Natural killer cell treated with Interleukin-12 subunit alpha and Interleukin-12 subunit beta and Interleukin-15 and Interleukin-18, amount 100 ng/mL, for 72 hours (primary cell): Measurements from ENCODE around the gene DNAI1. TPM values are rescaled to one million over a fixed set of nuclear protein-coding genes. Genes with fewer than 3 reads are reported as not detected.
"Not testable (repeated sequence)": the region's sequence is repeated elsewhere in the genome, so short reads cannot be mapped to it uniquely, and the experiment has no call there.

ENCODE experiments used
- ATAC-seq, 2 donors: fragments of 150-1000 bp; cut with Tn5 transposase in 1 of 2; sonication (Bioruptor Pico), chemical (Tn5 transposase) in 1 of 2; 2 replicates each; pipeline ENCODE4 v1.10.0; 2021
- DNase-seq: peaks from one replicate; pipeline ENCODE4 v3.0.0; 2022; ENCODE audit warnings: low spot score
- H3K27ac Mint-ChIP-seq, 2 donors: 1 replicate in 1 of 2; 2 replicates in 1 of 2; pipeline ENCODE4 v1.8.0; 2022; ENCODE audit warnings: mixed read lengths in 2 of 2, mild to moderate bottlenecking in 1 of 2, moderate library complexity in 1 of 2
- H3K27me3 Mint-ChIP-seq, 2 donors: 1 replicate in 1 of 2; 2 replicates in 1 of 2; pipeline ENCODE4 v1.8.0; 2022; ENCODE audit warnings: mixed read lengths in 2 of 2
- H3K36me3 Mint-ChIP-seq: one replicate; pipeline ENCODE4 v1.8.0; 2022; ENCODE audit warnings: mixed read lengths
- H3K4me1 Mint-ChIP-seq, 2 donors: 1 replicate in 1 of 2; 2 replicates in 1 of 2; pipeline ENCODE4 v1.8.0; 2022; ENCODE audit warnings: low read depth in 2 of 2, mixed read lengths in 2 of 2, mild to moderate bottlenecking in 1 of 2
- H3K4me3 Mint-ChIP-seq: one replicate; pipeline ENCODE4 v1.8.0; 2022; ENCODE audit warnings: mixed read lengths
- H3K9me3 Mint-ChIP-seq: 2 replicates; pipeline ENCODE4 v1.8.0; 2022; ENCODE audit warnings: mixed read lengths
- total RNA-seq, 2 donors: library from RNA; stranded (reverse); gene quantifications; one replicate each; pipeline ENCODE4 v1.2.3, GENCODE V29; 2022

The DNAI1 gene
- total RNA-seq, 2 donors from 2014 or later, result not detected

DNA sequence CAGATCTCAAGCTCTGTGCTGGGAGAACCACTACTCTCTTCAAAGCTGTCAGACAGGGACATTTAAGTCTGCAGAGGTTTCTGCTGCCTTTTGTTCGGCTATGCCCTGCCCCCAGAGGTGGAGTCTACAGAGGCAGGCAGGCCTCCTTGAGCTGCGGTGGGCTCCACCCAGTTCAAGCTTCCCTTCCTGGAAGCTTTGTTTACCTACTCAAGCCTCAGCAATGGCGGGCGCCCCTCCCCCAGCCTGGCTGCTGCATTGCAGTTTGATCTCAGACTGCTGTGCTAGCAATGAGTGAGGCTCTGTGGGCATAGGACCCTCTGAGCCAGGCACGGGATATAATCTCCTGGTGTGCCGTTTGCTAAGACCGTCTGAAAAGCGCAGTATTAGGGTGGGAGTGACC lies 73.4 kb downstream of the DNAI1 start:
- not testable (repeated sequence) for H3K4me1 Mint-ChIP-seq, H3K4me3 Mint-ChIP-seq, DNase-seq, H3K9me3 Mint-ChIP-seq, H3K27ac Mint-ChIP-seq, ATAC-seq, H3K36me3 Mint-ChIP-seq
- peaks cover 32 to 43% of the 10 kb centered on the region in 2 donors for H3K27me3 Mint-ChIP-seq

DNA sequence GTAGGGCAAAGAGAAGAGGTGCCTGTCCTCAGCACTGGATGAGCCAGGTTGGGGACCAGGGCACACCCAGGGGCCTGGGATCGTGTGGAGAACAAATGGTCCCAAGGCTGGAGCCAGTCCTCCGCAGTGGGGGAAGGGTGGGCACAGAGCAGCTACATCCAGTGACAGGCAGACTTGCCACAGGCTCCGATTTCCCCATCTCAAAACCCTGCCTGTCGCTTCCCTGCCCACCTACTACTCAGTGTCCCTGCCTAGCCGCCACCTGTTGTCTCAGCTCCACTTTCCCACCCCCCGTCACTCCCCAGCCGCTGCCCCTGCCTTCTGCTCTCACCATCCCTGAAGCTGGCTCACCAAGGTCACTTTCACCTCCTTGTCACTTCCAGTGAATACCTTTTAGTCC lies 78.1 kb downstream of the DNAI1 start:
- no peak overlapping the region for H3K27ac Mint-ChIP-seq
- no peak overlapping the region for H3K4me3 Mint-ChIP-seq
- no peaks in the 10 kb centered on the region for H3K4me1 Mint-ChIP-seq
- peaks cover 11 to 20% of the 10 kb centered on the region in 2 donors for H3K27me3 Mint-ChIP-seq
- H3K9me3 Mint-ChIP-seq, result no peaks in the 10 kb centered on the region
- no peaks in the 10 kb centered on the region for H3K36me3 Mint-ChIP-seq
- DNase-seq (no peak), ATAC-seq (no peak)

DNA sequence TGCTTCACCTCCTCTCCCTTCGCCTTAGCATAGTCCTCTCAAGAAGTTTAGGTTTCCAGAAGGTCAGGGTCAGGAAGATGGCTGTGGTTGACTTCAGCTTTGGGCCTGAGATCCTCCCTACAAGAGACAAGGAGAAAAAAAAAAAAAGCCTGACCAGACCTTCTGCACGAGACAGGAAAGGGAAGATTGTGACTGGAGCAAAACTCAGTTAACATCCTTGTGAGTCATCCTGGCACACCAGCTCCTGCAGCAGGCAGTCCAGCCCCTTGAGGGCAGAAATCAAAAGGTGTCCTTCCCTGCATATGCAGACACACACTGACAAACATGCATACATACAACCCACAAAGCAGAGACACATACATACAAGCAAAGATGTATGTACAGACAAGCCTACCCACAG lies 82.2 kb downstream of the DNAI1 start:
- DNase-seq, result no peak

DNA sequence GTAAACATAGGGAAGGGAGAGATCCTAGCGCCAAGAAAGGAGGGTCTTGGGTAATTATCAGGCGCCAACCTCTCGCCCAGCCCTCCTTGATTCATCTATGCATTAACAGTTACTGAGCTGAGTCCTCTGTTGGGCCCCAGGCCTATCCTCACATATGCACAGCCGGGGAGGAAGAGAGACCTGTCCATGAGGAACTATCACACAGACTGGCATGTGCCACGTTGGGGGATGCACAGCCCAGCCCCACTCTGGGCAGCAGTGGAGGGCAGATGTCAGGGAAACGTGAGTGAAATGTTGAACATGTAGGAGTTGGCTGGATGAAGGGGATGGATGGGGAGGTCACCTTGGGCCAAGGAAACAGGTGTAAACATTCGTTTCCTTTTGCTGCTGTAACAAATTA lies 82.9 kb downstream of the DNAI1 start:
- DNase-seq (no peak), ATAC-seq (peak in 1 of 2 donors; percentile 56)
- Mint-ChIP-seq H3K4me1 (no peaks in the 10 kb centered on the region), H3K27me3 (peaks cover 10 to 24% of the 10 kb centered on the region in 2 donors), H3K4me3 (no peak overlapping the region), H3K36me3 (no peaks in the 10 kb centered on the region), H3K27ac (no peak overlapping the region), H3K9me3 (no peaks in the 10 kb centered on the region)

More for the DNA sequence above, 82.2 kb downstream of the DNAI1 start:
- Mint-ChIP-seq H3K4me3 (no peak overlapping the region), H3K4me1 (no peaks in the 10 kb centered on the region), H3K27ac (no peak overlapping the region), H3K9me3 (no peaks in the 10 kb centered on the region), H3K36me3 (no peaks in the 10 kb centered on the region), H3K27me3 (peaks cover 10 to 28% of the 10 kb centered on the region in 2 donors)
- ATAC-seq, result peak in 1 of 2 donors; percentile 18

DNA sequence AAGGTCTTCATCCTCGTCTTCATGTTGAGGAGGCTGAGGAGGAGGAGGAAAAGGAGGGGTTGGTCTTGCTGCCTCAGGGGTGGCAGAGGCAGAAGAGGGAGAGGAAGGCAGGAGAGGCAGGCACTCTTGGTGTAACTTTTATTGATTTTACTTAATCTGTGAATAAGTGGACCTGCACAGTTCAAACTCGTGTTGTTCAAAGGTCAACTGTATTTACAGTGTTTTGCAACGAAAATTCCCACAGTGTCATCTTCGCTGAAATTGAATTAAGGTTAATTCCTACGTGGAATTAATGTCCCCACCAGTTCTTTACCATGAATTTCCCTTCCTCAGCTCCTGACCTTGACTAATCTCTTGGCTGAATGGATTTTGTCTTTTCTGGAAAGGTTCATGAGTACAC lies 85.4 kb downstream of the DNAI1 start:
- Mint-ChIP-seq H3K4me1 (no peaks in the 10 kb centered on the region), H3K4me3 (no peak overlapping the region), H3K27ac (no peak overlapping the region), H3K9me3 (no peaks in the 10 kb centered on the region), H3K27me3 (peaks cover 11 to 26% of the 10 kb centered on the region in 2 donors), H3K36me3 (no peaks in the 10 kb centered on the region)
- DNase-seq (no peak), ATAC-seq (no peak)

DNA sequence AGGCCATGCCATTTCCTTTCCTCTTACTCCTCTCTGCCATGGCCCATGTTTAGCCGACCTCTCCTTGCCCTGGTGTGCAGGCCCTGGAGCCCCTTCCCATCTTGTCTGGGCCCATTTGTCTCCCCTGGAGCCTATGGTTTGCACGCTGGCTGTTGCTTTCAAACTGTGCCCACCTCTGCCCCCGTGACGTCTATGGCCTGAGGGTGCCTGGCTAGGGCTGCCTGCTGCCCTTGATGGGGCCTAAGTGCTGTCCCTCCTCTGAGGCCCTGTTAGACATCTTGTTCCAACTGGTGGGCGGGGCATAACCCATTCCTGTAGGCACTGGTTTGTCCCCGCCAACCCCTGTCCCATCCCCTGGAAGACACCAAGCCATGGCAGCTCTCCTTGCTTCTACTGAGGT lies 86.9 kb downstream of the DNAI1 start:
- H3K9me3 Mint-ChIP-seq, result no peaks in the 10 kb centered on the region
- no peak for ATAC-seq
- no peak overlapping the region for H3K4me3 Mint-ChIP-seq
- H3K27me3 Mint-ChIP-seq, result peaks cover 11 to 26% of the 10 kb centered on the region in 2 donors
- H3K36me3 Mint-ChIP-seq, result no peaks in the 10 kb centered on the region
- H3K4me1 Mint-ChIP-seq, result no peaks in the 10 kb centered on the region
- H3K27ac Mint-ChIP-seq, result no peak overlapping the region
- no peak for DNase-seq

DNA sequence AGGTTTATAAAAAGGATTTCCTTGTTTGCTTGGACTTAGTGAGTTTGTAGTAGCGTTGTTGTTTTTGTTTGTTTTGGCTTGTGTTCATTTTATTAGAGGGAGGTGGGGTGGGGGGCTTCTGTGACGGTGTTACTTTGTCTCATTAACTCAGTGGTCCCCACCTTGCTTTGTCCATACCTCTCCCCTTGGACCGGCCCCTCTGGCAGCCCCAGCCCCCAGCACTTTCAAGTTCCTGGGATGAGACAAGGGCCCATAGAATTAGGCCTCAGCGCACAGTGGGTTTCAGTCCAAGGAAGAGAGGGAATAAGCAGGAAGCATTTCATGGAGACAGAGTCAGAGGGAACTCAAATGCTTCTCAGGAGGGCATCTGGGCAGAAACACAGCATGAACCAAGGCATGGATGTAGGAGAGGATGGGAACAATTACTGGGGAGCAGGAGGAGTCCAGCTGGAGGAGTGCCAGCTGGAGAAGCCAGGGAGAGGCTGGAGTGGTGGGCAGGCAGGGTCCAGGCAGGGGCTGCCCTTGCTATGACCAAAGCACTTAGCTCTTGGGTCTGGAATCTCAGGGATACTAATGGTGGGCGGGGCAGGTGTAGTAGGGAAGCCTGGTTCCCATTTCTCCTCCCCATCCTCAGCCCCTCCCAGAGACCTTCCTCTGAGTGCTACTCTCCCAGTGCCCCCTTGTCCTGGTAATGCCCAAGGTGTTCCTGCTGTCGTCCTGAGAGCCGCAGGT lies 87.7 kb downstream of the DNAI1 start:
- DNase-seq, result no peak
- H3K27ac Mint-ChIP-seq, result no peak overlapping the region
- H3K4me3 Mint-ChIP-seq, result no peak overlapping the region
- no peaks in the 10 kb centered on the region for H3K36me3 Mint-ChIP-seq
- H3K9me3 Mint-ChIP-seq, result no peaks in the 10 kb centered on the region
- no peak for ATAC-seq
- no peaks in the 10 kb centered on the region for H3K4me1 Mint-ChIP-seq
- peaks cover 11 to 26% of the 10 kb centered on the region in 2 donors for H3K27me3 Mint-ChIP-seq

DNA sequence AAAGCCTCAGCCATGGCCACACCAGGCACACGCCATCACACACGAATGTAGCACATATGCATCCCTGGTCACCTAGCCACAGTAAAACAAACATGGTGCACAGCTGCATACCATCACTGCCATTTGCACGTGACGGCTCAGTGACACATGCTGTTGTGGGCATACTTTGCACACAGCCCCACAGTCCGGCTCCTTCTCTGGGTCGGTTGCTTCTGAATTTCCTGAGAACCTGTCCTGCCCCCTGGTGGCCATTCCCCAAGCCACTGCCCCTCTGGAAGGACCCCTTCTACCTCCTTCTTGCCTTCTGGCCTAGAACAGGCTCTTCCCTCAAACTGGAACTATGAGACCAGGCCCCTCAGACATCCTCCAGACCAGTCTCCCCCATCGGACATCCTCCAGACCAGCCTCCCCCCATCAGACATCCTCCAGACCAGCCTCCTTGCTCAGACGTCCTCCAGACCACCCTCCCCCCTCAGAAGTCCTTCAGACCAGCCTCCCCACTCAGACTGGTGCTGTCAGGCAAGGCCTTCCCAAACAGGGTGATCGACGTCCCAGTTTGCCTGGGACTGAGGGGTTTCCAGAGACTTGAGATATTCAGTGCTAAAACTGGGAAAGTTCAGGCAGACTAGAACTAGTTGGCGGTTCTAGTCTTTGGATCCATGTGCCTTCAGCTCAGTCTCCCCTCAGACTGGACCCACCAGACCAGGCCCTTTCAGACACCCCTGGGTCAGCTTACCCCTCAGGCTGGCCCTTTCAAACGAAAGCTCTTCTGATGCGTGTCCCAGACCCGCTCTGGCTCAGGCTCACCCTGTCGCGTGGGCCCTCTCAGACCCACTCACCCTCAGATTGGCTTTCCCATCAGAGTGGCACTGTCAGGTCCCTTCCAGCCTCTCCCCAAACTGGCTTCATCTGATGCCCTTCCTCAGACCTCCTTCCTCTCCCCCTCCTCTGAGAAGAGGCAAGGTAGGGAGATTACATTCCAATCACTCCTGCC lies 88.5 kb downstream of the DNAI1 start:
- no peaks in the 10 kb centered on the region for H3K9me3 Mint-ChIP-seq
- DNase-seq (no peak), ATAC-seq (peak in 1 of 2 donors; percentile 48)
- no peak overlapping the region for H3K4me3 Mint-ChIP-seq
- H3K36me3 Mint-ChIP-seq, result no peaks in the 10 kb centered on the region
- H3K27me3 Mint-ChIP-seq, result peaks cover 11 to 26% of the 10 kb centered on the region in 2 donors
- H3K4me1 Mint-ChIP-seq, result no peaks in the 10 kb centered on the region
- H3K27ac Mint-ChIP-seq, result no peak overlapping the region

DNA sequence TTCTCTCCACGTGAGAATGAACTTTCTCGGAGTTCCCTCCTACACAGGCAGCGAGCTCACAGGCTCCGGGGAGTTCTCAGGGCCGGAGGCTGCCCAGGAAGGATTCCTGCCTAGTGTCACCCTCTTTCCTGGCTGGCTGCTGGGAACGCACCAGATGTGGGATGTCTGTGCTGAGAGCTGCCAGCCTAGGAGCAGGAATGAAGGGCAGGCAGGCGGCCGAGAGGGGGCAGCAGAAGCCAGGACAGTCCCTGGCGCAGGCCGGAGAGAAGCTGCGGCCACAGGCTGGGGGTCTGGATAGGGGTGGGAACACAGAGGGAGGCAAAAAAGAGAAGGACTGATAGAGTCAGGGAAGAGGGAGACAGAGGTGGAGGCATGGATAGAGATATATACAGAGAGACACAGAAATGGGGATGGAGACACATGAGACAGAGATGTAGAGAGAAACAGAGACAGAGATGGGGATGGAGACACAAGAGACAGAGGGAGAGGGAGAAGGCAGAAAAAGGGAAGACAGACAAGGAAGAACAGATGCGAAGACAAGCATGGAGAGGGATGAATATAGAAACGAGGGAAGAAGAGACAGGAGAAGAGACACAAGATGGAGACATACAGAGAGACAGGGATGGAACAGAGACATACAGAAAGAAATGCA lies 89.5 kb downstream of the DNAI1 start:
- DNase-seq, result no peak
- peak; percentile 39 to 48 for ATAC-seq
- peaks cover 11 to 21% of the 10 kb centered on the region in 2 donors for H3K27me3 Mint-ChIP-seq
- no peak overlapping the region for H3K27ac Mint-ChIP-seq
- no peak overlapping the region for H3K4me3 Mint-ChIP-seq
- H3K9me3 Mint-ChIP-seq, result no peaks in the 10 kb centered on the region
- no peaks in the 10 kb centered on the region for H3K4me1 Mint-ChIP-seq
- no peaks in the 10 kb centered on the region for H3K36me3 Mint-ChIP-seq

DNA sequence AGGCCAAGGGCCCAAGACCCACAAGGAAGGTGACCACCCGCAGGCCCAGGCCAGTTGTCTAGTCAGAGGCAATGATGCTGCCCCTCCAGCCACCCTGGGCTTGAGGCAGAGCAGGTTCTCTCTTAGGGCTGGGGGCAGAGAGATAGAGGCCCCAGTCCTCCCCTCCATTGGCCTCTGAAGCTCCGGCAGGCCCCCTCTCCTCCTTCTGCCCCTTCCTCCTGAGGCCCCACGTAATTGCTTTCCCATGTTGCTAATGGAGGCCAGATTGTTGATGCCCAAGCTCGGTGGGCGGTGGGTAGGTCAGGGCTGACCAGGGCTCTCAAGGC lies 90.8 kb downstream of the DNAI1 start:
- H3K27me3 Mint-ChIP-seq, result peaks cover 11 to 21% of the 10 kb centered on the region in 2 donors
- no peak overlapping the region for H3K27ac Mint-ChIP-seq
- H3K36me3 Mint-ChIP-seq, result no peaks in the 10 kb centered on the region
- no peaks in the 10 kb centered on the region for H3K9me3 Mint-ChIP-seq
- DNase-seq, result no peak
- no peaks in the 10 kb centered on the region for H3K4me1 Mint-ChIP-seq
- no peak overlapping the region for H3K4me3 Mint-ChIP-seq
- no peak for ATAC-seq

DNA sequence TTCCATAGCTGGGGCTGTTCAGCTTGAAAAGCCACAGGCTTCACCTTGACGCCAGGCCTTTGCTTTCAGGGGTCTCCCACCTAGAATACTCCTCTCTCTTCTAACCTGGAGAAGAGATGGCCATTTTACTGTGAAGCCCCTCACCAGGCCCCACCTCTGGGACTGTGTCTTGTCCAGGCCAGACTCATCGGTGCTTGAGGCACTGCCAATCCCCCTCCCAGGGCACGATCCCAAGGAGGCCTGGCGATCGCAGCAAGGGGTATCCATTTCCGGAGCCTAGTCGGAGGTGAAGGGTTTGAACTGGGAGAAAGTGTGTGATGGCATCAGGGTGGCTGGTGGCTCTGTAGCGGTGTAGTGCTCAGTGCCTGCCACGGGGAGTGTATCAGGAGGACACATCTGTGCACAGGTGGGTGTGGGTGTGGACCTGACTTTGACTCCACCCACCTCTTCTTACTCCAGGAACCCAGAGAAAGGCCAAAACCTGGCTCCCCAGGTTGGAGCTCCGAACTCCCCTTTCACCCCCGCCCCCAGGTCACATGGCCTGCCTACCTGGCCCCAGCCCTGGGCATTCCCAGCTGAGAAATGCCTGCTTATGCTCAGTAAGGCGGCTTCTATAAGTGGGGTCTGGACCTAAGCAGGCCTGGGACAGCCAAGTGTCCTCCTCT lies 91.5 kb downstream of the DNAI1 start:
- peaks cover 9 to 14% of the 10 kb centered on the region in 2 donors for H3K27me3 Mint-ChIP-seq
- H3K36me3 Mint-ChIP-seq, result no peaks in the 10 kb centered on the region
- no peaks in the 10 kb centered on the region for H3K4me1 Mint-ChIP-seq
- H3K27ac Mint-ChIP-seq, result no peak overlapping the region
- no peaks in the 10 kb centered on the region for H3K9me3 Mint-ChIP-seq
- DNase-seq (no peak), ATAC-seq (no peak)
- no peak overlapping the region for H3K4me3 Mint-ChIP-seq

DNA sequence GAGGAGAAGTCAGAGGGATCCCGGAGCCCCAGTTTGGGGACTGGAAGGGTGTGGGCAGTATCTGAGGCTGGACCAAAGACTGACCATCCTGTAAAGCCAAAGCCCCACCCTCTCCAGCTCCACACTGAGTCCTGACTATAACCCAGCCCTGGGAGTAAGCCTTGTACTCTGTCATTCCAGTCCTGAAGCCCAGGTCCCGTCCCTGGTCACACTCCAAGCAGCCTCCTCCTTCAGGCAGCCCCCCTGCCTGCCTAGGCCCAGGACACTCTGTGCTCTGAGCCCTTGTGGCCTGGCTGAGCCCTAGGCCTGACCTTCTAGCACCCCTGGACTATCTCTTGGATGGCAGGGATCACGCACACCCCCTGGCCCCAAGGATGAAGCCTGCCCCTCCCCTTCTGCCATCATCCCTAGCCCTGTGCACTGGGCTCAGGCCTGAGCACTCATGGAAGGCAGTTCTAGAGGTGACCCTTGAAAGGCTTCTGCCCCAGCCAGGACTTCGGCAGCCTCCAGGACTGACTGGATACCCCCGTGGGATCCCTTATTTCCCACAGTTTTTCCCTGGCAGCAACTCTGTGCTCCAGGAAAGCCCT lies 92.2 kb downstream of the DNAI1 start:
- Mint-ChIP-seq H3K4me1 (no peaks in the 10 kb centered on the region), H3K9me3 (no peaks in the 10 kb centered on the region), H3K27me3 (peaks cover 5 to 8% of the 10 kb centered on the region in 2 donors), H3K36me3 (no peaks in the 10 kb centered on the region), H3K27ac (no peak overlapping the region), H3K4me3 (no peak overlapping the region)
- peak; percentile 51 for DNase-seq
- no peak for ATAC-seq
